ENCODE measurements around the gene EEF1G.

DNA sequence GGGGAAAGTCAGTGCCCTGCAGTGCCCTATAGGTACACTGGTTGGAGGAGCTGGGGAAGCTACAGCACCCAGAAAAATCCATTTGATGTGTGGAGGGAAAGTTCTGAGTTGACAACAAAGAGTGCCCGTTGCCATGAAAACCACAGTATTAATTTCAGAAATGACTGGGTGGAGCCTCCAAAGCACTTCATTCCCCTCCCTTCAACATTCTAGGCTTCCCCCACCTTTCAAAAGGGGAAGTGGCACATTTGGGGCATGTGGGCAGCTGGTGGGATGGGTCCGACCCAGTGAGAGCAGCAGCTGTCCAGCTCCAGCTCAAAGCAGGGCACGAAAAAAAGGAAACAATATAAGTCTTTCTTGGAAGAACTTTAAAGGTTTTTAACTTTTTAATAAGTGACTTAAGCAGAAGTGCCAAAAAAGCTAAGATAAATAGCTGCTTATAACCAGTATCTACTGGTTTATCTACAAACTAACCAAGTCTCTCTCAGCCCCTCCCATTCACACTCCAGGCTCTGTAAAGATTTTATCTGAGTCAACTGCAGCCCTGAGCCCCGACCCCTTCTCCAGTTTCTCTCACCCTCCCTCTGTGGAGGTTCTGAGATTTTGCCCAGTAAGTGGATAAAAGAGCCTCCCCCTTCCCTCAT is 18.1 kb downstream of the EEF1G start:
- TF ChIP-seq POLR2A (IDR thresholded peaks at IDR 0.05) = no peak
- TF ChIP-seq, protein P1, sequence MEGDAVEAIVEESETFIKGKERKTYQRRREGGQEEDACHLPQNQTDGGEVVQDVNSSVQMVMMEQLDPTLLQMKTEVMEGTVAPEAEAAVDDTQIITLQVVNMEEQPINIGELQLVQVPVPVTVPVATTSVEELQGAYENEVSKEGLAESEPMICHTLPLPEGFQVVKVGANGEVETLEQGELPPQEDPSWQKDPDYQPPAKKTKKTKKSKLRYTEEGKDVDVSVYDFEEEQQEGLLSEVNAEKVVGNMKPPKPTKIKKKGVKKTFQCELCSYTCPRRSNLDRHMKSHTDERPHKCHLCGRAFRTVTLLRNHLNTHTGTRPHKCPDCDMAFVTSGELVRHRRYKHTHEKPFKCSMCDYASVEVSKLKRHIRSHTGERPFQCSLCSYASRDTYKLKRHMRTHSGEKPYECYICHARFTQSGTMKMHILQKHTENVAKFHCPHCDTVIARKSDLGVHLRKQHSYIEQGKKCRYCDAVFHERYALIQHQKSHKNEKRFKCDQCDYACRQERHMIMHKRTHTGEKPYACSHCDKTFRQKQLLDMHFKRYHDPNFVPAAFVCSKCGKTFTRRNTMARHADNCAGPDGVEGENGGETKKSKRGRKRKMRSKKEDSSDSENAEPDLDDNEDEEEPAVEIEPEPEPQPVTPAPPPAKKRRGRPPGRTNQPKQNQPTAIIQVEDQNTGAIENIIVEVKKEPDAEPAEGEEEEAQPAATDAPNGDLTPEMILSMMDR (IDR thresholded peaks at IDR 0.05) = no peak

All from uterus (tissue), 2 donors.